Parathyroid adenoma (tissue), 2 donors: ENCODE results near the gene SDK2.
"Not testable (repeated sequence)": the region's sequence is repeated elsewhere in the genome, so short reads cannot be mapped to it uniquely, and the experiment has no call there.

Experiments used
- H2AFZ ChIP-seq: fragments of 300-600 bp; sonication (generic); one replicate; pipeline ENCODE4 v1.7.0; 2017; ENCODE audit warnings: antibody characterized with exemption, mild to moderate bottlenecking
- H3K27ac ChIP-seq: fragments of 300-600 bp; sonication (generic); one replicate; pipeline ENCODE4 v1.7.0; 2017
- H3K27me3 ChIP-seq: fragments of 300-600 bp; sonication (generic); one replicate; pipeline ENCODE4 v1.7.0; 2017; ENCODE audit warnings: low read length; ENCODE audit not compliant: control insufficient read depth, insufficient read depth
- H3K36me3 ChIP-seq: fragments of 300-600 bp; sonication (generic); one replicate; pipeline ENCODE4 v1.7.0; 2017; ENCODE audit warnings: low read length; ENCODE audit not compliant: control insufficient read depth, insufficient read depth
- H3K4me1 ChIP-seq: fragments of 300-600 bp; sonication (generic); one replicate; pipeline ENCODE4 v1.7.0; 2017; ENCODE audit warnings: control low read depth
- H3K4me2 ChIP-seq: fragments of 300-600 bp; sonication (generic); one replicate; pipeline ENCODE4 v1.7.0; 2017; ENCODE audit warnings: low read length
- H3K4me3 ChIP-seq: fragments of 300-600 bp; sonication (generic); one replicate; pipeline ENCODE4 v1.7.0; 2017; ENCODE audit warnings: low read depth, low read length
- H3K79me2 ChIP-seq: fragments of 300-600 bp; sonication (generic); one replicate; pipeline ENCODE4 v1.7.0; 2017; ENCODE audit warnings: control low read depth
- H3K9ac ChIP-seq: fragments of 300-600 bp; sonication (generic); one replicate; pipeline ENCODE4 v1.7.0; 2017; ENCODE audit warnings: mild to moderate bottlenecking
- H3K9me3 ChIP-seq: fragments of 300-600 bp; sonication (generic); one replicate; pipeline ENCODE4 v1.7.0; 2017; ENCODE audit warnings: low read length; ENCODE audit not compliant: control insufficient read depth
- CTCF ChIP-seq: fragments of 300-600 bp; sonication (generic); IDR thresholded peaks from one replicate; pipeline ENCODE4 v1.7.0; 2017; ENCODE audit warnings: antibody characterized with exemption, mild to moderate bottlenecking
- donor health status: primary hyperparathyroidism.

The SDK2 gene

GRCh38 chr17:73311781-73312641 is 332.2 kb downstream of the SDK2 start, which contains the start of gene CDC42EP4:
CDC42EP4 (minus strand) TSS chr17:73312001; CDS start chr17:73286500, 25,501 bp downstream.
- Histone ChIP-seq H3K36me3 (no peaks in the 10 kb centered on the region), H3K9me3 (no peaks in the 10 kb centered on the region), H3K27ac (peak within 1 kb of the TSS; percentile 99), H3K4me2 (peak within 1 kb of the TSS; percentile 86), H3K79me2 (peaks cover 13% of the 10 kb centered on the region), H3K9ac (peak within 1 kb of the TSS; percentile 98), H3K27me3 (no peaks in the 10 kb centered on the region), H2AFZ (peak within 1 kb of the TSS; percentile 100), H3K4me3 (peak within 1 kb of the TSS; percentile 97), H3K4me1 (peaks cover 24% of the 10 kb centered on the region)
- no peak for TF ChIP-seq CTCF

GRCh38 chr17:73311428-73311780 is 332.8 kb downstream of the SDK2 start:
- H3K36me3 ChIP-seq: no peaks in the 10 kb centered on the region
- H3K4me1 ChIP-seq: peaks cover 30% of the 10 kb centered on the region
- peaks cover 16% of the 10 kb centered on the region for H3K79me2 ChIP-seq
- H3K9ac ChIP-seq: peak overlapping the region; percentile 98
- peak overlapping the region; percentile 86 for H3K4me2 ChIP-seq
- H3K4me3 ChIP-seq: peak overlapping the region; percentile 97
- peak overlapping the region; percentile 100 for H2AFZ ChIP-seq
- no peaks in the 10 kb centered on the region for H3K9me3 ChIP-seq
- peak overlapping the region; percentile 99 for H3K27ac ChIP-seq
- H3K27me3 ChIP-seq: no peaks in the 10 kb centered on the region
- no peak for TF ChIP-seq CTCF

- Histone ChIP-seq H3K4me3 (peak overlapping the region; percentile 97), H3K27ac (peak overlapping the region; percentile 99), H3K4me2 (peak overlapping the region; percentile 86), H3K79me2 (peaks cover 16% of the 10 kb centered on the region), H3K9ac (peak overlapping the region; percentile 98), H3K9me3 (no peaks in the 10 kb centered on the region), H2AFZ (peak overlapping the region; percentile 100), H3K27me3 (no peaks in the 10 kb centered on the region), H3K4me1 (peaks cover 42% of the 10 kb centered on the region), H3K36me3 (no peaks in the 10 kb centered on the region)
- no peak for TF ChIP-seq CTCF
Observed at GRCh38 chr17:73309727-73310596, 334.3 kb downstream of the SDK2 start.

- not testable (repeated sequence) for H3K9me3 ChIP-seq, H2AFZ ChIP-seq, H3K9ac ChIP-seq, H3K4me2 ChIP-seq, H3K4me3 ChIP-seq, H3K27me3 ChIP-seq, H3K36me3 ChIP-seq
- peaks cover 17% of the 10 kb centered on the region for H3K79me2 ChIP-seq
- H3K4me1 ChIP-seq: peaks cover 50% of the 10 kb centered on the region
- H3K27ac ChIP-seq: peak overlapping the region; percentile 99
Observed at GRCh38 chr17:73308959-73309358, 335.3 kb downstream of the SDK2 start.
